ENCODE results near the gene HERC3.

The HERC3 gene

DNA sequence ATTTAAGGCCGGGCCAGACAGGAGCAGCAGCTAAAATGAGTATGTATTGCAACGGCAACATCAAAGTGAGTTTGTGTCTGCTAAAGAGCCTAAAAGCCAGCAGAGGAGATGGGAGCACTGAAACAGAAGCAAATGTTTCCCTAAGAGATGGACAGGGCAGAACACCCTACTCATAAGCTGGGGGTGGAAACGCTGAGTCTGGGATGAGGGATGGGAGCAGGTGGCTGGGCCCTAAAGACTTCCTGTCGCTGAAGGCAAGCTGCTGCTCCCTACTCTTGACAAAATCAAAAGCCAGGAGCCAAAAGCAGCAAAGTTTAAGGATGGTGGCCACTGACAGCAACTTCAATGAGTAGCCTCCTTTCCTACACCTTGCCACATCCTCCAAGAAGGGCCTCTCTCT, 145.9 kb downstream of the HERC3 start:
- peaks cover 4% of the 10 kb centered on the region for H3K36me3 ChIP-seq (ENCODE audit: insufficient read depth, low read length)
- H3K27me3 ChIP-seq (ENCODE audit: control insufficient read depth, insufficient read depth, low read length) = no peaks in the 10 kb centered on the region
- H3K4me2 ChIP-seq (ENCODE audit: low read length) = peak overlapping the region; percentile 68
- H3K4me3 ChIP-seq (ENCODE audit: low read length) = no peak overlapping the region
- peaks cover 62% of the 10 kb centered on the region for H3K4me1 ChIP-seq (ENCODE audit: control insufficient read depth, insufficient read depth, low read length)
- H3K9ac ChIP-seq (ENCODE audit: low read depth, low read length) = peak overlapping the region; percentile 50
- H3K9me3 ChIP-seq (replicated peaks; ENCODE audit: low read length) = no peaks in the 10 kb centered on the region

DNA sequence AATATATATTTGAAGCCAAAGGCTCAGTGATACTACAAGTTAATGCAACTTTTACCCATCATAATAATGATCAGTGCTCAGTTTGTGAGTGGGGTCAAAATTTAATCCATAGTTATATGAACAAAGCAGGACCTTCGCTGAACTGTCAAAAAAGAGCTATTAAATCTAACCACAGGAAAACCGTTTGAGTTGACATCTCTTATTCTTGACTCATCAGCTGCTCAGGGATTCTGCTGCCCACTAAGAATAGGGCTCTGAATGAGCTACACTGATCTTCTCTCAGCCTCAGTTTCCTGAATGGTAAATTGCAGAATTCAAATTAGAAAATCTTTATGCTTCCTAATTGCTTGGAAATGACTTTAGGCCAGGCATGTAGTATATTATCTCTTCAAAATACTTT, 150.3 kb downstream of the HERC3 start:
- Histone ChIP-seq H3K4me1 (ENCODE audit: control insufficient read depth, insufficient read depth, low read length) (peaks cover 37% of the 10 kb centered on the region), H3K4me3 (ENCODE audit: low read length) (no peak overlapping the region), H3K27me3 (ENCODE audit: control insufficient read depth, insufficient read depth, low read length) (no peaks in the 10 kb centered on the region), H3K4me2 (ENCODE audit: low read length) (no peak overlapping the region), H3K36me3 (ENCODE audit: insufficient read depth, low read length) (peaks cover 6% of the 10 kb centered on the region), H3K9me3 (replicated peaks; ENCODE audit: low read length) (no peaks in the 10 kb centered on the region), H3K9ac (ENCODE audit: low read depth, low read length) (no peak overlapping the region)

DNA sequence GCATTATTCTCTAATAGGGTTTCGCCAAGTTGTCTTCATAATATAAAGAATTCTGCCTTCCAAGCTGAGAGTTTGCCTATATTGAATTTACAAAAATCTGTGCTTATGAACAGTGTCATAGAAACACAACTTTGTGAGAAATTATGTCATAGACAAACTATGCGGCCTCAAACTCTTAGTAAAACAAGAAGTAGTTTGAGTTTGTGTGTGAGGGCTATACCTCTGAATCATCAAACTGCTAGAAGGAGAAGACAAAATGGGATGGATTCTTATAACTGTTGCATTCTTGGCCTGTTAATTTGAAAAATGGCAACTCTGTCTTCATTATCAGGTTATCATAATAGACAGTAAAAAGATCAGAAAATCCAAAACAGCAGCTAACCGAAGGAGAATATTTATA, 151.4 kb downstream of the HERC3 start:
- Histone ChIP-seq H3K4me3 (ENCODE audit: low read length) (no peak overlapping the region), H3K4me1 (ENCODE audit: control insufficient read depth, insufficient read depth, low read length) (peaks cover 26% of the 10 kb centered on the region), H3K4me2 (ENCODE audit: low read length) (no peak overlapping the region), H3K9me3 (replicated peaks; ENCODE audit: low read length) (no peaks in the 10 kb centered on the region), H3K27me3 (ENCODE audit: control insufficient read depth, insufficient read depth, low read length) (no peaks in the 10 kb centered on the region), H3K9ac (ENCODE audit: low read depth, low read length) (peak overlapping the region; percentile 43), H3K36me3 (ENCODE audit: insufficient read depth, low read length) (peaks cover 13% of the 10 kb centered on the region)

DNA sequence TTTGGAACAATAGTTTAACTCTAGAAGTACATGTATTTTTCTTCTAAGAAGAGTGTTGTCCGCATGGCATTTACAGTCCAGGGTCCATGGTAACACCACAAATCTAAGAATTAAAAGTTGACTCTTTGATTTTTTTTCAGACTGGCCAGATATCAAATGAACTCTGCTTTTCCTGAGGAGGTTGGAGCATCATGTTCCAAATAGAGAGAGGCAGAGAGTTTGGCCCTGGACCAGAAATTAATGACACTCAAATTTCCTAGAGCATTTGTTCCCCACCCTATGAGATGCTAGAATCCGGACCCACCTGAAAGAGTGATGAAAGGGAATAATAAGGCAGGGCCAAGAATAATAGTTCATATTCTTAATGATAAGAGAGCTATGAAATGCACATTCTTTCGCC, 152.3 kb downstream of the HERC3 start:
- Histone ChIP-seq H3K27me3 (ENCODE audit: control insufficient read depth, insufficient read depth, low read length) (no peaks in the 10 kb centered on the region), H3K4me3 (ENCODE audit: low read length) (no peak overlapping the region), H3K4me1 (ENCODE audit: control insufficient read depth, insufficient read depth, low read length) (peaks cover 26% of the 10 kb centered on the region), H3K9me3 (replicated peaks; ENCODE audit: low read length) (no peaks in the 10 kb centered on the region), H3K4me2 (ENCODE audit: low read length) (no peak overlapping the region), H3K36me3 (ENCODE audit: insufficient read depth, low read length) (peaks cover 18% of the 10 kb centered on the region), H3K9ac (ENCODE audit: low read depth, low read length) (no peak overlapping the region)

DNA sequence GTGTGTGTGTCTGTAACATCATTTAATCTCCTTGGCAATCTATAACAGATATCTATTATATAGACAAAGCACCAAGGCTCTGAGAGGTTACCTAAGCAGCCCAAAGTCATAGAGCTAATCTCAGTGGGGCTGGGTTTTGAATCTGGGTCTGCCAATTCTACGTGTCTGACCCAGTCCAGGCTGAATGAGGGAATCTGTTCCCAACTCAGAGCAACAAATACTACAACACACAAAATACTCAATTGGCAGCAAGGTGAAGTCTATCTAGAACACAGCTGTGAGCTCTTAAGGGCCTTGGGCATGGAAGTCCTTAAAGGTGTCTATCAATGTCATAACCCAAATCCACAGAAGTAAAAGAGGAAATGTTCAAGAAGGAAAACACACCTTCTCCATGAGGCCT, 152.9 kb downstream of the HERC3 start:
- Histone ChIP-seq H3K4me1 (ENCODE audit: control insufficient read depth, insufficient read depth, low read length) (peaks cover 26% of the 10 kb centered on the region), H3K9me3 (replicated peaks; ENCODE audit: low read length) (no peaks in the 10 kb centered on the region), H3K4me3 (ENCODE audit: low read length) (no peak overlapping the region), H3K36me3 (ENCODE audit: insufficient read depth, low read length) (peaks cover 24% of the 10 kb centered on the region), H3K4me2 (ENCODE audit: low read length) (no peak overlapping the region), H3K27me3 (ENCODE audit: control insufficient read depth, insufficient read depth, low read length) (no peaks in the 10 kb centered on the region), H3K9ac (ENCODE audit: low read depth, low read length) (no peak overlapping the region)

DNA sequence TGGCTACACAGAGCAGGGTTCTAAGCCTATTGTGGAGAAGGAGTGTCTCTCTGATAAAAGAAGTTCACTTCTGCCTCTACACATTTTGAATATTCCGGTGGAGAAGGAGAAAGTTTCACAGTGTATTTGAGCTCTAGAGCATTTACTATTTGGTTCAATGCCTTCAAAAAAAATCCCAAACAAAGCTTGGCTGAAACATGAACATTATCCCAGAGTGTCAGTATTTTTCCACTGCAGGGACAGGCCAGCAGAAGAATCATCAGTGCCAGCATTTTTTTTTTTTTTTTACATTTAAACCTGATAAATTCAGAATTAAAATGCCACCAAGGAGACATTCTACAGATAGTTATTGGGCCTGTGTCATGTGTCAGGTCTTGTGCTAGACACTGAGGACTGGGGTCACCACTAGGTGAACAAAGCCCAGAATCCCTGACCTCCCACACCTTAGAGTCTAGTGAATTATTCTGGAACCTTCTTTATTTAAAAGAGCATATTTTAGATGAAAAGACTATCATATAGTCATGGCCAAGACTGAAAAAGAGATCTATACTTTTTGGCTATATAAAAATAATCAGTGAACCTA, 153.4 kb downstream of the HERC3 start:
- Histone ChIP-seq H3K9me3 (replicated peaks; ENCODE audit: low read length) (no peaks in the 10 kb centered on the region), H3K4me2 (ENCODE audit: low read length) (no peak overlapping the region), H3K4me3 (ENCODE audit: low read length) (no peak overlapping the region), H3K27me3 (ENCODE audit: control insufficient read depth, insufficient read depth, low read length) (no peaks in the 10 kb centered on the region), H3K4me1 (ENCODE audit: control insufficient read depth, insufficient read depth, low read length) (peaks cover 26% of the 10 kb centered on the region), H3K36me3 (ENCODE audit: insufficient read depth, low read length) (peaks cover 26% of the 10 kb centered on the region), H3K9ac (ENCODE audit: low read depth, low read length) (no peak overlapping the region)

DNA sequence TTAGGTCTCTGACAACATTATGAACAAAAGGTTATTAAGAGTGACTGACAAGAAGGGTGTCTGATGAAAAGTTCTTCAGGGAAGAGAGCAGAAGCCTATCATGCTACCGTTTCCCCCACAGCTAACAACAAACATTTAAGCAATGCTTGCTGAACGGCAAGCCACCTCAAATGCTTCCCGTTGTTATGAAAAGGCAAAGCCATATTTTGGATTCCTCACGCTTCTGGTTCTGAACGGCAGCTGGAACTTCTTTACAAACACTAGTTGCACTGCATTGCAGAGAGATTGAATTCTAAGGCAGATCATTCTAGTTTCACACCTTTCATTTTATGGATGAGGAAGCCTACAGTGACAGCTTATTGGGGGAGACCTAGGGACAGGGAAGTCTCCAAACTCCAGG, 153.9 kb downstream of the HERC3 start:
- Histone ChIP-seq H3K36me3 (ENCODE audit: insufficient read depth, low read length) (peaks cover 26% of the 10 kb centered on the region), H3K9me3 (replicated peaks; ENCODE audit: low read length) (no peaks in the 10 kb centered on the region), H3K4me2 (ENCODE audit: low read length) (no peak overlapping the region), H3K27me3 (ENCODE audit: control insufficient read depth, insufficient read depth, low read length) (no peaks in the 10 kb centered on the region), H3K4me1 (ENCODE audit: control insufficient read depth, insufficient read depth, low read length) (peaks cover 27% of the 10 kb centered on the region), H3K9ac (ENCODE audit: low read depth, low read length) (no peak overlapping the region), H3K4me3 (ENCODE audit: low read length) (no peak overlapping the region)

DNA sequence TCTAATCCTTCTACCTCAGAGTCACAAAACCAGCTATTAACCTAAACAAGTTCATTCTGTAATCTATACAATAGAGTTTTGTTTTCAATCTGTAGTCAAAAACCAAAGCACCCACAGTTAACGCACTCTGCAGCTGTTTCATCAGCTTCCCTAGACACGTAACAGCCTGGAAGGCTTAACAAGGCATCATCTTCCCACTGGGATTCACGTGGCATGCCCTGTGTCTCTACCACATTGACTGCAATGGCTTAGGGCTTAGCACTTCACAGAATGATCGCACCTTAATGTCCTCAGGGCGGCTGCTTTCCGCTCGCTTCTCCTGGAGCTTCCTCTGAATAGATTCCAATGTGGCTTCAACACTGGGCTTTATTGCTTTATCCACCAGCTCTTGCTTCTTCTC, 155.1 kb downstream of the HERC3 start:
- no peak overlapping the region for H3K4me2 ChIP-seq (ENCODE audit: low read length)
- peaks cover 33% of the 10 kb centered on the region for H3K4me1 ChIP-seq (ENCODE audit: control insufficient read depth, insufficient read depth, low read length)
- no peaks in the 10 kb centered on the region for H3K27me3 ChIP-seq (ENCODE audit: control insufficient read depth, insufficient read depth, low read length)
- no peak overlapping the region for H3K4me3 ChIP-seq (ENCODE audit: low read length)
- H3K9me3 ChIP-seq (replicated peaks; ENCODE audit: low read length) = no peaks in the 10 kb centered on the region
- H3K9ac ChIP-seq (ENCODE audit: low read depth, low read length) = no peak overlapping the region
- H3K36me3 ChIP-seq (ENCODE audit: insufficient read depth, low read length) = peaks cover 26% of the 10 kb centered on the region

DNA sequence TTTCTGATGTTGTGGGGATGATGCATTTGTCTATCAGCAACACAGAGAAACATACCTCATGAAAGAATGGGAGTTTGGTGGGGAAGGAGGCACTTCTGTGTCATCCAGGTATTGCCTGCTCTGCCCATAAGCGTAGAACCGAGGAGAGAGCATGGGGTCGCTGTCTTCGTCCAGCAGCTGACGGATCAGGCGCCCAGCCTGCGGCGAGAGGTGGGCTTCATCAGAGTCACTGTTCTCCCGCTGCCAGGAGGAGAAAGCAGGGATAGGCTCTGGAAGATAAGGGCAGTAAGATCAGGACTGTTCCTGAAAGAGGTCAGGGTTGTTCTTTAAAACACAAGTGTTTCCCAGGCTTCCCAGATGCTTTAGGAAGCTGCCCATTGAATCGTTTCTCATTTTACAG, 158.1 kb downstream of the HERC3 start:
- H3K9ac ChIP-seq (ENCODE audit: low read depth, low read length) = no peak overlapping the region
- peaks cover 19% of the 10 kb centered on the region for H3K4me1 ChIP-seq (ENCODE audit: control insufficient read depth, insufficient read depth, low read length)
- peaks cover 26% of the 10 kb centered on the region for H3K36me3 ChIP-seq (ENCODE audit: insufficient read depth, low read length)
- H3K4me2 ChIP-seq (ENCODE audit: low read length) = no peak overlapping the region
- no peak overlapping the region for H3K4me3 ChIP-seq (ENCODE audit: low read length)
- no peaks in the 10 kb centered on the region for H3K27me3 ChIP-seq (ENCODE audit: control insufficient read depth, insufficient read depth, low read length)
- H3K9me3 ChIP-seq (replicated peaks; ENCODE audit: low read length) = no peaks in the 10 kb centered on the region

DNA sequence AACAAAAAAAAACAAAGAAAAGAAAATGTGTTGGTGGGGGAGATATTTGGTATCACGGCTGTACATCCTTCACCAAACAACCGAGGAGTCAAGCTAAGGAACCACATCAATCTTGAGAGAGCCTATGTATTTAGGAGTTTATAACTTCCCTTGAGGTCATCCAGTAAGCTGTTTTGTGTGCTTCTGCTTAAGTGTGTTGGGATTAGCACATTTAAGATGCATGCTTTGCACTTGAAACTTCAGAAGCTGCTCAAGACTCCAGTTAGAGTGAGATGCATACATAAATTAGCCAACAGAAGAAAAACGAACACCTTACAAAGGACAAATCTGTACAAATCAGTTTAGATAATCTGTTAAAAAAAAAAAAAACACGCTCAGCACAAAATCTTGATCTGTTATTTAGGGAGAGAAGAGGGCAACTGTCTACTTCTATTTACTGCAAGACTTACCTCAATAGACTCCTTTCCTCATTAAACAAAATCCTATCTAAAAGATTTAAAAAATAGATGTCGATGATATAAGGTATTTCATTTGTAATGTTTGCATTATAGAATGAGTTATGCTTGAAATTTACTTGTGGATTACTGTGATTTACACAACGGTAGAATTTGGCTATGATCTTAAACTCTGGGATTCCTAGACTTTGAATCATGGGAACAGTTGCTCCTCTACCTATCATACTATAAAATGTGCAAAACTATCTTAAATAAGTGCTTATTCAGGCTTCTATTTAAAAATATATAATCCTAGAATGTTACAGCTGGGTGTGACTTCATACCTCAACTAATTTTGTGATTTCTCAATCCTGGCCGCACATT, 159.2 kb downstream of the HERC3 start:
- no peaks in the 10 kb centered on the region for H3K9me3 ChIP-seq (replicated peaks; ENCODE audit: low read length)
- H3K36me3 ChIP-seq (ENCODE audit: insufficient read depth, low read length) = peaks cover 26% of the 10 kb centered on the region
- H3K4me1 ChIP-seq (ENCODE audit: control insufficient read depth, insufficient read depth, low read length) = peaks cover 19% of the 10 kb centered on the region
- no peak overlapping the region for H3K9ac ChIP-seq (ENCODE audit: low read depth, low read length)
- H3K27me3 ChIP-seq (ENCODE audit: control insufficient read depth, insufficient read depth, low read length) = no peaks in the 10 kb centered on the region
- H3K4me3 ChIP-seq (ENCODE audit: low read length) = no peak overlapping the region
- H3K4me2 ChIP-seq (ENCODE audit: low read length) = no peak overlapping the region

DNA sequence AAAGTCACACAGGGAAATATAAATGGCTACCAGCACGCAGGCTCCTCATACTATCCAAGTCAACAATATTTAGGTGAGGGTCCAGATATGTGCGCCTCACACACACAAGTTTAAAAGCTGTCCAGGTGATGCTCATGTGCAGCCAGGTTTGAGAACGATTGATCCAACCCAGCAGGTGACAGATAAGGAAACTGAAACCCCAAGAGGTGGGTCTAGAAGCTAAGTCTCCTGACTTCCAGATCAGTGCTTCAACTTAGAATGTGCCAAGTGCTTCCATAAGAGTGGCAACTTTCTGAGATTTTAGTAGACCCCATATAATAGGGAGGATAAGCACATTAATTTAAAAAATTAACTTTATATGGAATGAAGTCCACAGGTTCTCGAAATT, 159.8 kb downstream of the HERC3 start:
- H3K4me2 ChIP-seq (ENCODE audit: low read length) = no peak overlapping the region
- no peaks in the 10 kb centered on the region for H3K27me3 ChIP-seq (ENCODE audit: control insufficient read depth, insufficient read depth, low read length)
- H3K4me3 ChIP-seq (ENCODE audit: low read length) = no peak overlapping the region
- H3K9me3 ChIP-seq (replicated peaks; ENCODE audit: low read length) = no peaks in the 10 kb centered on the region
- no peak overlapping the region for H3K9ac ChIP-seq (ENCODE audit: low read depth, low read length)
- peaks cover 20% of the 10 kb centered on the region for H3K4me1 ChIP-seq (ENCODE audit: control insufficient read depth, insufficient read depth, low read length)
- peaks cover 25% of the 10 kb centered on the region for H3K36me3 ChIP-seq (ENCODE audit: insufficient read depth, low read length)

DNA sequence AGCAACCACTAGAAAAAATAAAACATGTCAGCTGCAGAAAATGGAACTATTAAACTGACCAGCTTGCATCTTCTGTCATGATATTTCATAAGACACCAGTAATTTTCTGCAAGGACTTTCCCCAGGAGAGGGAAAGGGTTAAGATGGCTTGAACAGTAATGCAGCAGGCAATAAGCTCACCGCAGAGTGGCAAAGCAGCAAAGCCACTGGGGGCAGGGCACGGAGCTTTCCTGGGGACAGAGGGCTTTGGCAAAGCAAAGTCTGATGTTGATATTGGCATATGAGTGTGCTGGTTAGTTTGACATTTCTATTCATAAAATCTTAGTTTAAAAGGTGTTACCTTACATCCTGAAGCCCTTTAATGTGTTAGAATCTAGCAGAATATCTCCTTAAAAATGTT, 160.5 kb downstream of the HERC3 start:
- Histone ChIP-seq H3K4me2 (ENCODE audit: low read length) (no peak overlapping the region), H3K9me3 (replicated peaks; ENCODE audit: low read length) (no peaks in the 10 kb centered on the region), H3K9ac (ENCODE audit: low read depth, low read length) (no peak overlapping the region), H3K4me1 (ENCODE audit: control insufficient read depth, insufficient read depth, low read length) (peaks cover 25% of the 10 kb centered on the region), H3K4me3 (ENCODE audit: low read length) (no peak overlapping the region), H3K36me3 (ENCODE audit: insufficient read depth, low read length) (peaks cover 19% of the 10 kb centered on the region), H3K27me3 (ENCODE audit: control insufficient read depth, insufficient read depth, low read length) (no peaks in the 10 kb centered on the region)
